Neural crest cell (in vitro differentiated cells): ENCODE data around the gene FAM149B1. TPM values are rescaled to one million over a fixed set of nuclear protein-coding genes. Genes with fewer than 3 reads are reported as not detected.

Experiments
- DNase-seq: peaks from one replicate; pipeline ENCODE4 v3.0.0; 2021; ENCODE audit warnings: low read depth, mixed read lengths, low spot score
- H3K27ac Mint-ChIP-seq: one replicate; pipeline ENCODE4 v1.8.0; 2021; ENCODE audit warnings: mild to moderate bottlenecking, mixed read lengths; ENCODE audit not compliant: unreplicated experiment
- H3K27me3 Mint-ChIP-seq: 2 replicates; pipeline ENCODE4 v1.8.0; 2021; ENCODE audit warnings: low read depth, mild to moderate bottlenecking, mixed read lengths
- H3K36me3 Mint-ChIP-seq: 2 replicates; pipeline ENCODE4 v1.8.0; 2021; ENCODE audit warnings: low read depth, mild to moderate bottlenecking, mixed read lengths
- H3K4me1 Mint-ChIP-seq: 2 replicates; pipeline ENCODE4 v1.8.0; 2021; ENCODE audit warnings: mixed read lengths
- H3K4me3 Mint-ChIP-seq: one replicate; pipeline ENCODE4 v1.8.0; 2021; ENCODE audit warnings: mild to moderate bottlenecking, mixed read lengths
- H3K9me3 Mint-ChIP-seq: 2 replicates; pipeline ENCODE4 v1.8.0; 2021; ENCODE audit warnings: mixed read lengths
- CTCF ChIP-seq: fragments of 200-600 bp; sonication (generic); conservative IDR thresholded peaks from 2 replicates; pipeline ENCODE4 v1.5.0; 2021; ENCODE audit warnings: antibody characterized with exemption, mild to moderate bottlenecking
- total RNA-seq: library from RNA; stranded (reverse); gene quantifications from 2 replicates; pipeline ENCODE4 v1.2.1, GENCODE V29; 2021

The FAM149B1 gene
- total RNA-seq, 1 donor from 2014 or later = 27.2 TPM

DNA sequence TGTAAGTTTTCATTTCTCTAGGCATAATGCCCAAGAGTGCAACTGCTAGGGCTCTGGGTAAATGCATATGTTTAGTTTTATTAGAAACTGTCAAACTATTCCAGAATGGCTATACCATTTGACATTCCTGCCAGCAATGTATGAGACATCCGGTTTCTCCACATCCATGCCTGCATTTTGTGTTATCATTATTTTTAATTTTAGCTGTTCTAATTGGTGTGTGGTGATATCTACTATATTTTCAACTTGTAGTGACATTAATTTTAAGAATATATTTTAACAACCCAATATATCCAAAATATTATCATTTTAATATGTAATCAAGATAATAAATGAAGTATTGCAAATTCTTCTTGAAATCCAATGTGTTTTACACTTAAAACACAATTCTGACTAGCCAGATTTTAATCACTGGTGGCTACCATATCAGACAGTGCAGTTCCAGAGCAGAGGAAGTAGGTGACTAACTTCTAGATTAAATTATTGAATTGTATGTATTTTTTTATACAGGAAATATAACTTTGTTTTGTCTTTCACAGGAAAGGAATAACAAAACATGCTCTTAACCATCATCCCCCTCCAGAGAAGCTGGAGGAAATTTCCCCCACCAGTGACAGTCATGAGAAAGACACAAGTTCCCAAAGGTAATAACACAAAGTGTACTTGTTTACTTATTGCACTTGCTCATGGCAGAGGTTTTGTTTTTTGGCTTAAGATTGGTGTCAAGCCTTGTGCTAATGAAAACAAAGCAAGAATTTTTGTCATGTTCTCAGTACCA lies 6.4 kb downstream of the FAM149B1 start:
- Mint-ChIP-seq H3K27ac (no peak overlapping the region), H3K4me1 (no peaks in the 10 kb centered on the region), H3K4me3 (no peak overlapping the region), H3K36me3 (no peaks in the 10 kb centered on the region), H3K27me3 (no peaks in the 10 kb centered on the region), H3K9me3 (no peaks in the 10 kb centered on the region)
- DNase-seq = no peak
- TF ChIP-seq CTCF = no peak

- Mint-ChIP-seq H3K4me3 (no peak overlapping the region), H3K27me3 (no peaks in the 10 kb centered on the region), H3K9me3 (no peaks in the 10 kb centered on the region), H3K36me3 (peaks cover 11% of the 10 kb centered on the region), H3K4me1 (no peaks in the 10 kb centered on the region), H3K27ac (no peak overlapping the region)
- no peak for TF ChIP-seq CTCF
- no peak for DNase-seq
Measured at GRCh38 chr10:73182568-73182967, 14.6 kb downstream of the FAM149B1 start.

DNA sequence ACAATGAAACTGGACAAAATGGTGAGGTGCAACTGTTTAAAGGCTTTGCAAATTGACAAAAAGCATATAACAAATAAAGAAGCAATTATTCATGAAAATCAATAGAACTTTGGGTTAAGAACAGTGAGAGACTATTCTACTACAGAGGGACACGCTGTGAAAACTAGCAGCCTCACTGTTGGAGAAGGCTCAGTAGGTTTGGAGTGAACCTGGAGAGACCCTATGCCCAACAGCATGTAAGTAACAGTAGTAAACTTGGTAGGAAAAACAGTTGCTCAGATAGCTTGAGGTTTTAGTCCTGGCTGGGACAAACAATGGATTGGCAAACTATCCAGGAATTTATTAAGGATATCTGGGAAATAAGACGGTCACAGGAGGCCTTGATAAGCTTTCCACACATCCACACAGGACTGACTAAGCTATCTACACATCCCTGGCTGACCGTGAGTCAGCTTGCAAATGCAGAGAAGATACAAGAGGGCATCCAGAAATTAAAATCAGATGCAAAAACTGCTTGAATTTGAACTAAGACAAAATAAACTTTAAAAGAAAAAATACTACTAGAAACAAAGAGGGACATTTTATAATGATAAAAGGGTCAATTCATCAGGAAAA lies 15.9 kb downstream of the FAM149B1 start:
- Mint-ChIP-seq H3K4me3 (no peak overlapping the region), H3K27ac (no peak overlapping the region), H3K27me3 (no peaks in the 10 kb centered on the region), H3K4me1 (no peaks in the 10 kb centered on the region), H3K36me3 (peaks cover 11% of the 10 kb centered on the region), H3K9me3 (no peaks in the 10 kb centered on the region)
- DNase-seq = no peak
- TF ChIP-seq CTCF = no peak

DNA sequence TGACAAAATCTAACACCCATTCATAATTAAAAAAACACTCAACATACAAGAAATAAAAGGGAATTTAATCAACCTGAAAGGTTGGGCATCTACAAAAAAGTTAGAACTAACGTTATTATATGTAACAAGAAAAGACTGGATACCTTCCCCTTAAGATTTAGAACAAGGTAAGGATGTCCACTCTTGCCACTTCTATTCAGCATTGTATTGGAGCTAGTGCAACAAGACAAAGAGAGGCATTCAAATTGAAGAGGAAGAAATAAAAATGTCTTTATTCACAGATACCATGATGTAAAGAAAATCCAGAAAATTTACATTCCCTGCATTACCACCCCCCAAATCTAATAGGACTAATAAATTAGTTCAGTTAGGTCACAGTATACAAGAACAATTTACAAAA lies 18.3 kb downstream of the FAM149B1 start:
- H3K9me3 Mint-ChIP-seq = no peaks in the 10 kb centered on the region
- DNase-seq = no peak
- H3K36me3 Mint-ChIP-seq = peaks cover 5% of the 10 kb centered on the region
- H3K4me1 Mint-ChIP-seq = no peaks in the 10 kb centered on the region
- H3K27me3 Mint-ChIP-seq = no peaks in the 10 kb centered on the region
- peak overlapping the region; percentile 5 for H3K27ac Mint-ChIP-seq
- H3K4me3 Mint-ChIP-seq = no peak overlapping the region
- TF ChIP-seq CTCF = no peak

- DNase-seq = no peak
- Mint-ChIP-seq H3K9me3 (no peaks in the 10 kb centered on the region), H3K4me1 (no peaks in the 10 kb centered on the region), H3K27me3 (no peaks in the 10 kb centered on the region), H3K36me3 (no peaks in the 10 kb centered on the region), H3K4me3 (no peak overlapping the region), H3K27ac (no peak overlapping the region)
- TF ChIP-seq CTCF = no peak
Measured at GRCh38 chr10:73190188-73190587, 22.3 kb downstream of the FAM149B1 start.
